Activated CD8-positive, alpha-beta T cell treated with anti-CD3 and anti-CD28 coated beads for 36 hours (primary cell): ENCODE measurements around the gene SHROOM3. TPM values are rescaled to one million over a fixed set of nuclear protein-coding genes. Genes with fewer than 3 reads are reported as not detected.
"Not testable (repeated sequence)": the region's sequence is repeated elsewhere in the genome, so short reads cannot be mapped to it uniquely, and the experiment has no call there.

Experiments used
- ATAC-seq: fragments of 200-7000 bp; cut with Tn5 transposase; one replicate; pipeline ENCODE4 v1.10.0; 2021; ENCODE audit warnings: mild to moderate bottlenecking, moderate library complexity
- CTCF ChIA-PET: fragments of 350-600 bp; sonication (Branson Sonifier 250); formaldehyde crosslinking; loops from one replicate; lab custom pipeline; 2021; ENCODE audit warnings: antibody characterized with exemption; lab: Charles Lee
- POLR2A ChIA-PET: fragments of 350-600 bp; sonication (Branson Sonifier 250); formaldehyde crosslinking; loops from one replicate; lab custom pipeline; 2021; ENCODE audit warnings: antibody characterized with exemption; lab: Charles Lee
- DNase-seq: peaks from one replicate; pipeline ENCODE4 v3.0.0-alpha.2; 2020
- H3K27ac Mint-ChIP-seq: one replicate; pipeline ENCODE4 v1.8.0; 2021; ENCODE audit warnings: mild to moderate bottlenecking, mixed read lengths
- H3K27me3 Mint-ChIP-seq: one replicate; pipeline ENCODE4 v1.8.0; 2021; ENCODE audit warnings: mixed read lengths
- H3K36me3 Mint-ChIP-seq: one replicate; pipeline ENCODE4 v1.8.0; 2021; ENCODE audit warnings: low read depth, mixed read lengths
- H3K4me1 Mint-ChIP-seq: one replicate; pipeline ENCODE4 v1.8.0; 2021; ENCODE audit warnings: low read depth, mixed read lengths
- H3K4me3 Mint-ChIP-seq: one replicate; pipeline ENCODE4 v1.8.0; 2021; ENCODE audit warnings: mild to moderate bottlenecking, moderate library complexity, mixed read lengths
- H3K9me3 Mint-ChIP-seq: one replicate; pipeline ENCODE4 v1.8.0; 2021; ENCODE audit warnings: mixed read lengths
- CTCF ChIP-seq: fragments of 200-600 bp; IDR thresholded peaks from one replicate; pipeline ENCODE4 v1.8.0; 2022; ENCODE audit warnings: antibody characterized with exemption, mild to moderate bottlenecking
- intact Hi-C: fragments of 100-400 bp; cut with micrococcal nuclease; formaldehyde crosslinking; loops from one replicate; pipeline ENCODE4 v1.10.0; 2022
- total RNA-seq, 2 experiments: library from RNA; stranded (reverse); gene quantifications; one replicate each; pipeline ENCODE4 v1.2.3, GENCODE V29; 2021

Gene SHROOM3
- total RNA-seq, 2 experiments from 2014 or later: not detected

GRCh38 chr4:76420762-76421581 is 14.1 kb upstream of the SHROOM3 start, which contains the start of gene CCDC158:
Gene CCDC158 (minus strand): TSS chr4:76421141. CDS start chr4:76403207, 17,934 bp downstream.
- intact Hi-C loops: no loop called here
- no peaks in the 10 kb centered on the region for H3K36me3 Mint-ChIP-seq
- no peak for TF ChIP-seq CTCF
- ChIA-PET POLR2A (no interaction called here), CTCF (interaction anchor here (2.0 kb wide), 1 partner anchor 10 kb away, joined by 8 read pairs; no protein-coding TSS in a partner anchor)
- peaks cover 2% of the 10 kb centered on the region for H3K9me3 Mint-ChIP-seq
- H3K4me1 Mint-ChIP-seq: peaks cover 4% of the 10 kb centered on the region
- DNase-seq: peak; percentile 15
- peak; percentile 82 for ATAC-seq
- H3K27me3 Mint-ChIP-seq: peaks cover 25% of the 10 kb centered on the region
- no peak within 1 kb of the TSS for H3K27ac Mint-ChIP-seq
- H3K4me3 Mint-ChIP-seq: peak within 1 kb of the TSS; percentile 50

GRCh38 chr4:76423159-76423558 is 11.9 kb upstream of the SHROOM3 start:
- H3K36me3 Mint-ChIP-seq, intact Hi-C loops, CTCF ChIA-PET, H3K4me1 Mint-ChIP-seq, POLR2A ChIA-PET, ATAC-seq, DNase-seq, H3K27ac Mint-ChIP-seq, H3K4me3 Mint-ChIP-seq, H3K9me3 Mint-ChIP-seq: not testable (repeated sequence)
- H3K27me3 Mint-ChIP-seq: peaks cover 27% of the 10 kb centered on the region

- DNase-seq: no peak
- CTCF ChIA-PET: no interaction called here
- Mint-ChIP-seq H3K4me1 (peaks cover 2% of the 10 kb centered on the region), H3K36me3 (no peaks in the 10 kb centered on the region), H3K27me3 (peaks cover 15% of the 10 kb centered on the region), H3K27ac (no peak overlapping the region), H3K9me3 (peaks cover 2% of the 10 kb centered on the region), H3K4me3 (no peak overlapping the region)
- no peak for ATAC-seq
- POLR2A ChIA-PET: no interaction called here
- intact Hi-C loops: no loop called here
- TF ChIP-seq CTCF: no peak
Observed at GRCh38 chr4:76426272-76426671, 8.8 kb upstream of the SHROOM3 start.

GRCh38 chr4:76429636-76430035 is 5.4 kb upstream of the SHROOM3 start:
- no peaks in the 10 kb centered on the region for H3K36me3 Mint-ChIP-seq
- no peak for TF ChIP-seq CTCF
- H3K27me3 Mint-ChIP-seq: peaks cover 7% of the 10 kb centered on the region
- ATAC-seq: no peak
- no peak overlapping the region for H3K4me3 Mint-ChIP-seq
- no peak for DNase-seq
- POLR2A ChIA-PET: no interaction called here
- CTCF ChIA-PET: interaction anchor here (1.0 to 1.4 kb wide), 4 partner anchors 70 to 353 kb away, joined by 3 to 8 read pairs (median 3); no protein-coding TSS in a partner anchor
- intact Hi-C loops: loop anchor here (2.0 to 10.0 kb wide), 2 partner anchors 75 to 325 kb away; no protein-coding TSS in a partner anchor
- H3K9me3 Mint-ChIP-seq: no peaks in the 10 kb centered on the region
- H3K27ac Mint-ChIP-seq: no peak overlapping the region
- no peaks in the 10 kb centered on the region for H3K4me1 Mint-ChIP-seq

- DNase-seq (no peak), ATAC-seq (no peak)
- Mint-ChIP-seq H3K4me3 (no peak overlapping the region), H3K27ac (no peak overlapping the region), H3K27me3 (peaks cover 16% of the 10 kb centered on the region), H3K9me3 (no peaks in the 10 kb centered on the region), H3K4me1 (no peaks in the 10 kb centered on the region), H3K36me3 (no peaks in the 10 kb centered on the region)
- CTCF ChIA-PET: interaction anchor here (0.6 to 4.1 kb wide), 17 partner anchors 9 to 928 kb away, joined by 3 to 60 read pairs (median 4); partner anchors contain the start of gene CCDC158
- POLR2A ChIA-PET: no interaction called here
- intact Hi-C loops: loop anchor here (2.0 to 10.0 kb wide), 2 partner anchors 74 to 324 kb away; no protein-coding TSS in a partner anchor
- TF ChIP-seq CTCF: peak; percentile 78
Observed at GRCh38 chr4:76430519-76431388, 4.3 kb upstream of the SHROOM3 start.
